Panc1 (cell line): ENCODE measurements around the gene LY9.

ENCODE experiments used
- CTCF ChIP-seq: fragments of 450-650 bp; IDR thresholded peaks from 2 replicates; pipeline ENCODE4 v1.5.1; 2017; ENCODE audit warnings: mild to moderate bottlenecking
- POLR2AphosphoS5 ChIP-seq: IDR thresholded peaks from 2 replicates; pipeline ENCODE4 v1.6.1; 2012; ENCODE audit warnings: mild to moderate bottlenecking, low read depth, low read length, moderate library complexity

GRCh38 chr1:160829766-160830165 lies 33.8 kb downstream of the LY9 start:
- no peak for TF ChIP-seq CTCF
- TF ChIP-seq POLR2AphosphoS5: no peak
